Heart left ventricle (tissue), 13 donors: ENCODE results near the gene CFAP70.

Experiments
- POLR2A ChIP-seq, 2 donors: fragments of 450-650 bp; IDR thresholded peaks; one replicate each; pipeline ENCODE4 v1.6.1; 2017; ENCODE audit warnings: antibody characterized with exemption in 2 of 2, mild to moderate bottlenecking in 2 of 2, moderate library complexity in 2 of 2
- TF ChIP-seq, protein P1 (sequence below), 12 donors: fragments of 200-600 bp; sonication (generic) in 4 of 12; IDR thresholded peaks; one replicate each; pipeline versions ENCODE4 v1.5.0 to v1.8.0; 2018 to 2022; ENCODE audit warnings: antibody characterized with exemption in 12 of 12, mild to moderate bottlenecking in 5 of 12
- donor health status: ischemic (EF 13 %, LVEDD 7.1; RV severe dilation, severe dysfunction).
- donor health status: DM: no; HTN: yes; CAD: no.
- donor health status: DM: no; HTN: no; CAD: no.
- donor health status: ischemic (EF 25% LVEDD 6.9; RV normal size, moderate dysfunction).
- donor health status: ischemic (EF 25% LVEDD 5.7; RV mildly dilated, moderate dysfunction).
- donor health status: ischemic (EF 35%, LVEDD 5.7; RV mildly dilated, moderate dysfunction).
- donor health status: nonischemic (EF 11% LVEDD 7.7; RV severe dilation, severe dysfunction).
- donor health status: DM: yes; HTN: yes; CAD: no.
- donor health status: PGD.
- donor health status: ischemic (EF 29% LVEDD 5.4; RV normal size, mild dysfunction).
- donor health status: nonischemic (EF 23%, LVEDD 6.1; RV moderate dilation, normal function).

DNA sequence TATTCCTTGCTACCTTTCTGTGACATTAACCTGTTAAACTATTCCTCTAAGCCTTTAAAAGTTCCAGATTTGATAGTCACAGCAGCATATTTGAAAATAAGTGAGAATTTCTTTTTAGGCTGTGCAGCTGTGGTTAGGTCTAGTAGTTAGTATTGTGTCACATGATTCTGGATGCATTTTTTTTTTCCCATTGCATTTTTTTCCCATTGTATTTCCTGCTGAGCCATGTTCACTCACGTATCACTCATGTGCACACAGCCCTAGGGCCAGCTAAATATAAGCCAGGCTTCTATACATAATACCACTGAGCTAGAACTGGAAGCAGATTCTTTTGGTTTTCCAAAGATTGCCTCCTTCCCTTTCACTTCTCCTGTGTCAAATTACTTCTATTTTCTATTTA is 149.0 kb downstream of the CFAP70 start:
- no peak for TF ChIP-seq POLR2A (IDR thresholded peaks at IDR 0.05)
- TF ChIP-seq, protein P1, sequence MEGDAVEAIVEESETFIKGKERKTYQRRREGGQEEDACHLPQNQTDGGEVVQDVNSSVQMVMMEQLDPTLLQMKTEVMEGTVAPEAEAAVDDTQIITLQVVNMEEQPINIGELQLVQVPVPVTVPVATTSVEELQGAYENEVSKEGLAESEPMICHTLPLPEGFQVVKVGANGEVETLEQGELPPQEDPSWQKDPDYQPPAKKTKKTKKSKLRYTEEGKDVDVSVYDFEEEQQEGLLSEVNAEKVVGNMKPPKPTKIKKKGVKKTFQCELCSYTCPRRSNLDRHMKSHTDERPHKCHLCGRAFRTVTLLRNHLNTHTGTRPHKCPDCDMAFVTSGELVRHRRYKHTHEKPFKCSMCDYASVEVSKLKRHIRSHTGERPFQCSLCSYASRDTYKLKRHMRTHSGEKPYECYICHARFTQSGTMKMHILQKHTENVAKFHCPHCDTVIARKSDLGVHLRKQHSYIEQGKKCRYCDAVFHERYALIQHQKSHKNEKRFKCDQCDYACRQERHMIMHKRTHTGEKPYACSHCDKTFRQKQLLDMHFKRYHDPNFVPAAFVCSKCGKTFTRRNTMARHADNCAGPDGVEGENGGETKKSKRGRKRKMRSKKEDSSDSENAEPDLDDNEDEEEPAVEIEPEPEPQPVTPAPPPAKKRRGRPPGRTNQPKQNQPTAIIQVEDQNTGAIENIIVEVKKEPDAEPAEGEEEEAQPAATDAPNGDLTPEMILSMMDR (IDR thresholded peaks at IDR 0.05) = no peak
